SK-N-SH treated with all-trans-retinoic acid at 6 μM for 48 hours (cell line): ENCODE measurements around the gene MTFR2.
A peak's percentile ranks its signal among the peaks of the same experiment; 100 is the strongest.

Experiments
- ATAC-seq: fragments of 200-7000 bp; cut with Tn5 transposase; 3 replicates; pipeline ENCODE4 v1.9.1; 2020; ENCODE audit warnings: mild to moderate bottlenecking, moderate library complexity
- ARNTL ChIP-seq: fragments of 450-650 bp; formaldehyde crosslinking; IDR thresholded peaks from 2 replicates; pipeline ENCODE4 v1.5.0; 2020; ENCODE audit warnings: low read depth, mild to moderate bottlenecking, moderate library complexity, borderline replicate concordance
- BACH2 ChIP-seq: fragments of 250-450 bp; sonication (Bioruptor Pico); IDR thresholded peaks from 2 replicates; pipeline ENCODE4 v1.9.0; 2021; ENCODE audit warnings: mild to moderate bottlenecking, borderline replicate concordance
- CSDC2 ChIP-seq: fragments of 250-450 bp; sonication (Bioruptor Pico); IDR thresholded peaks from 2 replicates; pipeline ENCODE4 v1.5.0; 2020; ENCODE audit warnings: mild to moderate bottlenecking, moderate library complexity
- ESRRG ChIP-seq: fragments of 250-450 bp; sonication (Bioruptor Pico); IDR thresholded peaks from 2 replicates; pipeline ENCODE4 v1.6.1; 2021; ENCODE audit warnings: mild to moderate bottlenecking
- GLIS3 ChIP-seq: fragments of 250-450 bp; sonication (Bioruptor Pico); IDR thresholded peaks from 2 replicates; pipeline ENCODE4 v1.5.0; 2020; ENCODE audit warnings: mild to moderate bottlenecking, moderate library complexity
- ISL1 ChIP-seq: fragments of 250-450 bp; sonication (Bioruptor Pico); IDR thresholded peaks from 2 replicates; pipeline ENCODE4 v2.1.2; 2022; ENCODE audit warnings: mild to moderate bottlenecking, moderate library complexity
- OSR1 ChIP-seq: fragments of 250-450 bp; sonication (Bioruptor Pico); IDR thresholded peaks from 2 replicates; pipeline ENCODE4 v1.8.0; 2022; ENCODE audit warnings: moderate library complexity, mild to moderate bottlenecking, inconsistent platforms
- PPARA ChIP-seq: fragments of 250-450 bp; sonication (Bioruptor Pico); IDR thresholded peaks from 2 replicates; pipeline ENCODE4 v1.5.0; 2020; ENCODE audit warnings: mild to moderate bottlenecking, borderline replicate concordance
- SNAI2 ChIP-seq: fragments of 250-450 bp; sonication (Bioruptor Pico); IDR thresholded peaks from 2 replicates; pipeline ENCODE4 v1.5.0; 2020; ENCODE audit warnings: mild to moderate bottlenecking, moderate library complexity
- TCF4 ChIP-seq: fragments of 250-450 bp; sonication (Bioruptor Pico); IDR thresholded peaks from 2 replicates; pipeline ENCODE4 v1.8.0; 2021; ENCODE audit warnings: mild to moderate bottlenecking, moderate library complexity, borderline replicate concordance
- TOX ChIP-seq: fragments of 250-450 bp; sonication (Bioruptor Pico); IDR thresholded peaks from 2 replicates; pipeline ENCODE4 v1.8.0; 2021; ENCODE audit warnings: mild to moderate bottlenecking, moderate library complexity, borderline replicate concordance
- ZC3H10 ChIP-seq: fragments of 250-450 bp; sonication (Bioruptor Pico); IDR thresholded peaks from 2 replicates; pipeline ENCODE4 v1.5.1; 2021; ENCODE audit warnings: mild to moderate bottlenecking, moderate library complexity
- ZFP3 ChIP-seq: fragments of 250-450 bp; sonication (Bioruptor Pico); IDR thresholded peaks from 2 replicates; pipeline ENCODE4 v1.5.0; 2020; ENCODE audit warnings: mild to moderate bottlenecking, moderate library complexity
- ZNF565 ChIP-seq: fragments of 450-650 bp; formaldehyde crosslinking; conservative IDR thresholded peaks from 2 replicates; pipeline ENCODE4 v1.5.0; 2020; ENCODE audit warnings: low read depth, mild to moderate bottlenecking, moderate library complexity
- ZNF70 ChIP-seq: fragments of 450-650 bp; formaldehyde crosslinking; IDR thresholded peaks from 2 replicates; pipeline ENCODE4 v1.5.0; 2020; ENCODE audit warnings: mild to moderate bottlenecking, moderate library complexity
- TF ChIP-seq, protein P1 (sequence below): fragments of 250-450 bp; sonication (Bioruptor Pico); IDR thresholded peaks from 2 replicates; pipeline ENCODE4 v1.8.0; 2020; ENCODE audit warnings: mild to moderate bottlenecking, moderate library complexity, borderline replicate concordance
- TF ChIP-seq, protein P2 (sequence below): fragments of 250-450 bp; sonication (Bioruptor Pico); IDR thresholded peaks from 2 replicates; pipeline ENCODE4 v1.5.1; 2021; ENCODE audit warnings: mild to moderate bottlenecking, moderate library complexity
- TF ChIP-seq, protein P3 (sequence below): fragments of 250-450 bp; sonication (Bioruptor Pico); IDR thresholded peaks from 2 replicates; pipeline ENCODE4 v1.5.0; 2020; ENCODE audit warnings: mild to moderate bottlenecking, moderate library complexity
- TF ChIP-seq, protein P4 (sequence below): fragments of 250-450 bp; sonication (Bioruptor Pico); IDR thresholded peaks from 2 replicates; pipeline ENCODE4 v1.8.0; 2021; ENCODE audit warnings: low read depth, mild to moderate bottlenecking, moderate library complexity, borderline replicate concordance

The MTFR2 gene

DNA sequence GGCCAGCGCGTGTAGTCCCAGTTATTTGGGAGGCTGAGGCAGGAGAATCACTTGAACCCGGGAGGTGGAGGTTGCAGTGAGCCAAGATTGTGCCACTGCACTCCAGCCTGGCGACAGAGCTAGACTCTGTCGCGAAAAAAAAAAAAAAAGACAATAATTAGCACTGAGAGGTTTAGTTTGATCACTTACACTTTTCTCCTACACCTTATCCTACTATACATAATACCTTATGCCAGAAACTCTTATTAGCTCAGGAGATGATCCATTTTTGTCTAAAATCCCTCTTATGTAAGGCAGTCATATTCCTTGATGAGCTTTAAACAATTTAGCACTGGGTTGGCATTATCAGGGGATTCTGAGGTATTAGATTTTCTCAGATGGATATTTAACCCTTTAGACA lies 3.6 kb upstream of the MTFR2 start:
- no peak for ATAC-seq
- no peak for TF ChIP-seq TOX (CRISPR knock-in tag)
- TF ChIP-seq BACH2 (CRISPR knock-in tag) = no peak
- no peak for TF ChIP-seq OSR1 (CRISPR knock-in tag)
- TF ChIP-seq PPARA (CRISPR knock-in tag) = no peak
- TF ChIP-seq, protein P1, sequence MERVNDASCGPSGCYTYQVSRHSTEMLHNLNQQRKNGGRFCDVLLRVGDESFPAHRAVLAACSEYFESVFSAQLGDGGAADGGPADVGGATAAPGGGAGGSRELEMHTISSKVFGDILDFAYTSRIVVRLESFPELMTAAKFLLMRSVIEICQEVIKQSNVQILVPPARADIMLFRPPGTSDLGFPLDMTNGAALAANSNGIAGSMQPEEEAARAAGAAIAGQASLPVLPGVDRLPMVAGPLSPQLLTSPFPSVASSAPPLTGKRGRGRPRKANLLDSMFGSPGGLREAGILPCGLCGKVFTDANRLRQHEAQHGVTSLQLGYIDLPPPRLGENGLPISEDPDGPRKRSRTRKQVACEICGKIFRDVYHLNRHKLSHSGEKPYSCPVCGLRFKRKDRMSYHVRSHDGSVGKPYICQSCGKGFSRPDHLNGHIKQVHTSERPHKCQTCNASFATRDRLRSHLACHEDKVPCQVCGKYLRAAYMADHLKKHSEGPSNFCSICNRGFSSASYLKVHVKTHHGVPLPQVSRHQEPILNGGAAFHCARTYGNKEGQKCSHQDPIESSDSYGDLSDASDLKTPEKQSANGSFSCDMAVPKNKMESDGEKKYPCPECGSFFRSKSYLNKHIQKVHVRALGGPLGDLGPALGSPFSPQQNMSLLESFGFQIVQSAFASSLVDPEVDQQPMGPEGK (CRISPR knock-in tag) = no peak
- TF ChIP-seq, protein P2, sequence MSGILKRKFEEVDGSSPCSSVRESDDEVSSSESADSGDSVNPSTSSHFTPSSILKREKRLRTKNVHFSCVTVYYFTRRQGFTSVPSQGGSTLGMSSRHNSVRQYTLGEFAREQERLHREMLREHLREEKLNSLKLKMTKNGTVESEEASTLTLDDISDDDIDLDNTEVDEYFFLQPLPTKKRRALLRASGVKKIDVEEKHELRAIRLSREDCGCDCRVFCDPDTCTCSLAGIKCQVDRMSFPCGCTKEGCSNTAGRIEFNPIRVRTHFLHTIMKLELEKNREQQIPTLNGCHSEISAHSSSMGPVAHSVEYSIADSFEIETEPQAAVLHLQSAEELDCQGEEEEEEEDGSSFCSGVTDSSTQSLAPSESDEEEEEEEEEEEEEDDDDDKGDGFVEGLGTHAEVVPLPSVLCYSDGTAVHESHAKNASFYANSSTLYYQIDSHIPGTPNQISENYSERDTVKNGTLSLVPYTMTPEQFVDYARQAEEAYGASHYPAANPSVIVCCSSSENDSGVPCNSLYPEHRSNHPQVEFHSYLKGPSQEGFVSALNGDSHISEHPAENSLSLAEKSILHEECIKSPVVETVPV (CRISPR knock-in tag) = no peak
- no peak for TF ChIP-seq TCF4 (CRISPR knock-in tag)
- no peak for TF ChIP-seq ESRRG (CRISPR knock-in tag)

DNA sequence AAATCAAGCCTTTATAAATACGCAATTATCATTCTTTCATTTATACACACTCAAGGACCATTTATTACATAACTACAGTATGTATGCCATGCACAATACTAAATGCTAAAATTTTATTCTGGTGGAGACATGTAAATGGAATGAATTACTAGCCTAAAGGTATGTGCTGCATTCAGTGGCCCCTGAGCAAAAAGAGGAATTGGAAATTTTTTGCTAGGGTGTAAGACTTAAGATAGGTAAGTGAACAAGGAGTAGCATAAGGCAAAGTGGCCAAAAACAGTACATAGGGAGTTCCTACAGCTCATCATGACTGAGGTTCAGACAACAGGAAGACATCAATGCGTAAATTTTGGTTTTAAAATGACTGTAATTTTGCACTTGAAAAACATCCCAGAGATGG lies 2.3 kb upstream of the MTFR2 start:
- ATAC-seq = no peak
- TF ChIP-seq ZC3H10 (CRISPR knock-in tag) (no peak), SNAI2 (CRISPR knock-in tag) (no peak), ZNF565 (CRISPR knock-in tag) (no peak), TCF4 (CRISPR knock-in tag) (no peak), BACH2 (CRISPR knock-in tag) (no peak), ESRRG (CRISPR knock-in tag) (no peak)
- TF ChIP-seq, protein P2 (CRISPR knock-in tag) = no peak

DNA sequence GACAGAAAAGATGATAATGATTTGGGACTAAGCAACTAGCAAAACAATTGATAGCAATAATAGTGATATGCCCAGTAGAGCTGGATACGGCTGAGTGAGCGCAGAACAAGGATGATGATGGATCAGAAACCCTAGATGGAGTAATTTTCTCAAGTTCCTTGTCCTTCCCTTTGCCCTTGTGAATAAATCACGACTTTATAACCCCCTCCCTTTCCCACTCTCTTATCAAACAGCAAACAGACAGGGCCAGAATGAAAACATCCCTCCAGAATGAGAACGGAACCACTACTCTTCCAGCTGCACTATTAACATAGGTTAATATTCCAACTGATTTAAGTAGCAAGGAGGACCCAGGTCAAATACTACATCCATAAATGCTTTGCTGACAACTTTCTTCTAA lies 1.3 kb upstream of the MTFR2 start:
- ATAC-seq = peak; percentile 19
- no peak for TF ChIP-seq ZNF70 (CRISPR knock-in tag)
- no peak for TF ChIP-seq ZNF565 (CRISPR knock-in tag)
- no peak for TF ChIP-seq CSDC2 (CRISPR knock-in tag)
- TF ChIP-seq, protein P1 (CRISPR knock-in tag) = no peak
- TF ChIP-seq GLIS3 (CRISPR knock-in tag) = no peak
- no peak for TF ChIP-seq BACH2 (CRISPR knock-in tag)
- TF ChIP-seq, protein P3, sequence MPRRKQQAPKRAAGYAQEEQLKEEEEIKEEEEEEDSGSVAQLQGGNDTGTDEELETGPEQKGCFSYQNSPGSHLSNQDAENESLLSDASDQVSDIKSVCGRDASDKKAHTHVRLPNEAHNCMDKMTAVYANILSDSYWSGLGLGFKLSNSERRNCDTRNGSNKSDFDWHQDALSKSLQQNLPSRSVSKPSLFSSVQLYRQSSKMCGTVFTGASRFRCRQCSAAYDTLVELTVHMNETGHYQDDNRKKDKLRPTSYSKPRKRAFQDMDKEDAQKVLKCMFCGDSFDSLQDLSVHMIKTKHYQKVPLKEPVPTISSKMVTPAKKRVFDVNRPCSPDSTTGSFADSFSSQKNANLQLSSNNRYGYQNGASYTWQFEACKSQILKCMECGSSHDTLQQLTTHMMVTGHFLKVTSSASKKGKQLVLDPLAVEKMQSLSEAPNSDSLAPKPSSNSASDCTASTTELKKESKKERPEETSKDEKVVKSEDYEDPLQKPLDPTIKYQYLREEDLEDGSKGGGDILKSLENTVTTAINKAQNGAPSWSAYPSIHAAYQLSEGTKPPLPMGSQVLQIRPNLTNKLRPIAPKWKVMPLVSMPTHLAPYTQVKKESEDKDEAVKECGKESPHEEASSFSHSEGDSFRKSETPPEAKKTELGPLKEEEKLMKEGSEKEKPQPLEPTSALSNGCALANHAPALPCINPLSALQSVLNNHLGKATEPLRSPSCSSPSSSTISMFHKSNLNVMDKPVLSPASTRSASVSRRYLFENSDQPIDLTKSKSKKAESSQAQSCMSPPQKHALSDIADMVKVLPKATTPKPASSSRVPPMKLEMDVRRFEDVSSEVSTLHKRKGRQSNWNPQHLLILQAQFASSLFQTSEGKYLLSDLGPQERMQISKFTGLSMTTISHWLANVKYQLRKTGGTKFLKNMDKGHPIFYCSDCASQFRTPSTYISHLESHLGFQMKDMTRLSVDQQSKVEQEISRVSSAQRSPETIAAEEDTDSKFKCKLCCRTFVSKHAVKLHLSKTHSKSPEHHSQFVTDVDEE (CRISPR knock-in tag) = no peak
- no peak for TF ChIP-seq TOX (CRISPR knock-in tag)

DNA sequence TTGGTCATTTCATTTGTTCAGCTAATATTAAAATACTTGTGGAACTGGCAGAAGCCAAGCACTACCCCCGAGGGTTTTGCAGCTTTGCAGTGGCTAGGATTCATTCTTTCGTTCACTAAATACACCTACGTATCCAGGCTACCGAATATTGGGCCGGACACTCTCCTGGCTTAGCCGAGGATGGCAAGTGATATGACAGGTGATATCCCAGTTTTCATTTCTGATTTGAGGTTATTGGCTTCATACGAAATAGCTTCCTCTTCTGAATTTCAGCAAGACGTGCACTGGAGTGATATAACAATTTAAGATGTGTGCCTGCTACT lies 536 bp upstream of the MTFR2 start:
- TF ChIP-seq GLIS3 (CRISPR knock-in tag) (no peak), CSDC2 (CRISPR knock-in tag) (no peak), ARNTL (no peak)
- ATAC-seq = peak; percentile 19

DNA sequence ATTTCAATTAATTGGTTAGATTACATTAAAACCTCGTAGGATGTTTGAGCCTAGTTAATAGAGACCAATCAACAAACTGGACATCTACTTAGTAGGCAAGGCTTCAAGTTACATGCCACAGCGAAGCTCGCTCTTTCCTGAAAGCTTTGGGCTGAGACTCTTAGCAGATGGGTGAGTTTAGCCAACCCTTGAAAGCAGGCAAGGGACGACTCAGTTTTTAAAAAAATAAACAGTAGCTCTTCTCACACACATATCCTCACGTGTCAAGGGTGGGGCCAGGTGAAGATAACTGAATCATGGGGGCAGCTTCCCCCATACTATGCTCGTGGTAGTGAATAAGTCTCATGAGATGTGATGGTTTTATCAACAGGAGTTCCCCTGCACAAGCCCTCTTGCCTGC lies 775 bp downstream of the MTFR2 start:
- peak; percentile 3; the same call in 1 of the 3 replicates for ATAC-seq
- TF ChIP-seq TOX (CRISPR knock-in tag) = no peak
- TF ChIP-seq ESRRG (CRISPR knock-in tag) = no peak
- TF ChIP-seq ZNF565 (CRISPR knock-in tag) = no peak
- TF ChIP-seq, protein P4, sequence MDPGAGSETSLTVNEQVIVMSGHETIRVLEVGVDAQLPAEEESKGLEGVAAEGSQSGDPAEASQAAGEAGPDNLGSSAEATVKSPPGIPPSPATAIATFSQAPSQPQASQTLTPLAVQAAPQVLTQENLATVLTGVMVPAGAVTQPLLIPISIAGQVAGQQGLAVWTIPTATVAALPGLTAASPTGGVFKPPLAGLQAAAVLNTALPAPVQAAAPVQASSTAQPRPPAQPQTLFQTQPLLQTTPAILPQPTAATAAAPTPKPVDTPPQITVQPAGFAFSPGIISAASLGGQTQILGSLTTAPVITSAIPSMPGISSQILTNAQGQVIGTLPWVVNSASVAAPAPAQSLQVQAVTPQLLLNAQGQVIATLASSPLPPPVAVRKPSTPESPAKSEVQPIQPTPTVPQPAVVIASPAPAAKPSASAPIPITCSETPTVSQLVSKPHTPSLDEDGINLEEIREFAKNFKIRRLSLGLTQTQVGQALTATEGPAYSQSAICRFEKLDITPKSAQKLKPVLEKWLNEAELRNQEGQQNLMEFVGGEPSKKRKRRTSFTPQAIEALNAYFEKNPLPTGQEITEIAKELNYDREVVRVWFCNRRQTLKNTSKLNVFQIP (CRISPR knock-in tag) = no peak
- TF ChIP-seq, protein P2 (CRISPR knock-in tag) = no peak
- TF ChIP-seq OSR1 (CRISPR knock-in tag) = no peak
- no peak for TF ChIP-seq BACH2 (CRISPR knock-in tag)
- no peak for TF ChIP-seq PPARA (CRISPR knock-in tag)
- no peak for TF ChIP-seq SNAI2 (CRISPR knock-in tag)
- no peak for TF ChIP-seq ARNTL
- no peak for TF ChIP-seq ZFP3 (CRISPR knock-in tag)
- TF ChIP-seq ISL1 (CRISPR knock-in tag) = no peak
